Neural cell (in vitro differentiated cells): ENCODE data around the gene TSPY8. TPM values are rescaled to one million over a fixed set of nuclear protein-coding genes. Genes with fewer than 3 reads are reported as not detected.

Experiments
- polyA plus RNA-seq: library from polyadenylated mRNA; depleted of rRNA; stranded (reverse); fragments of >200 nt; gene quantifications from 2 replicates; pipeline ENCODE4 v1.2.3, GENCODE V29; 2014
- small RNA-seq, 3 experiments: library from RNA; depleted of rRNA; stranded (forward); fragments of <200 nt; gene quantifications; one replicate each; pipeline ENCODE3, GENCODE V24; 2012

The TSPY8 gene
- polyA plus RNA-seq, 1 donor from 2014 or later: not detected

Small RNAs within 50 kb of the gene (small RNA-seq; reads per million reads assigned to genes)
- 0 reads per million in 3 experiments for gene AC006158.1

Other genes starting within 250 kb of the TSPY8 start
- gene TSPY4, start 20.3 kb upstream of the TSPY8 start, polyA plus RNA-seq: not detected in 2 replicates
- gene TSPY3, start 40.6 kb downstream of the TSPY8 start, polyA plus RNA-seq: not detected in 2 replicates
- not detected in 2 replicates for gene TSPY1, start 109.2 kb downstream of the TSPY8 start, polyA plus RNA-seq
- gene TSPY9, start 129.5 kb downstream of the TSPY8 start, polyA plus RNA-seq: not detected in 2 replicates
- not detected in 2 replicates for gene TSPY10, start 170.1 kb downstream of the TSPY8 start, polyA plus RNA-seq